CD4-positive, alpha-beta T cell treated with Interleukin-21 for 1 hour (primary cell): Measurements from ENCODE around the gene OR5D18.
"Not testable (repeated sequence)": the region's sequence is repeated elsewhere in the genome, so short reads cannot be mapped to it uniquely, and the experiment has no call there.

Experiments used
- DNase-seq: peaks from one replicate; pipeline ENCODE4 v3.0.0-alpha.2; 2020

Gene OR5D18

GRCh38 chr11:55819330-55819729 is at the start of gene OR5D18:
Gene OR5D18 (plus strand): TSS chr11:55819630. CDS start chr11:55819630, 0 bp downstream.
- DNase-seq: no peak

GRCh38 chr11:55773138-55773537 is 46.3 kb upstream of the OR5D18 start, which contains the start of gene OR5D13:
Gene OR5D13 (plus strand): TSS chr11:55773438. CDS start chr11:55773438, 0 bp downstream.
- no peak for DNase-seq

- no peak for DNase-seq
Observed at GRCh38 chr11:55791606-55792005, 27.8 kb upstream of the OR5D18 start.

- DNase-seq: no peak
Observed at GRCh38 chr11:55793321-55793720, 26.1 kb upstream of the OR5D18 start.

- DNase-seq: no peak
Observed at GRCh38 chr11:55795256-55795655, 24.2 kb upstream of the OR5D18 start, which contains the start of gene OR5D14. Gene OR5D14 (plus strand): TSS chr11:55795556. CDS start chr11:55795556, 0 bp downstream.

GRCh38 chr11:55806248-55806647 is 13.2 kb upstream of the OR5D18 start:
- DNase-seq: no peak

- DNase-seq: no peak
Observed at GRCh38 chr11:55811067-55811466, 8.4 kb upstream of the OR5D18 start, which contains the start of gene OR5L1. Gene OR5L1 (plus strand): TSS chr11:55811367. CDS start chr11:55811467, 100 bp downstream.

GRCh38 chr11:55826919-55827318 is 7.5 kb downstream of the OR5D18 start, which contains the start of gene OR5L2:
Gene OR5L2 (plus strand): TSS chr11:55827219. CDS start chr11:55827219, 0 bp downstream.
- DNase-seq: no peak

- no peak for DNase-seq
Observed at GRCh38 chr11:55838452-55838851, 19.0 kb downstream of the OR5D18 start, which contains the start of gene OR5D16. Gene OR5D16 (plus strand): TSS chr11:55838752. CDS start chr11:55838752, 0 bp downstream.

- no peak for DNase-seq
Observed at GRCh38 chr11:55847453-55847852, 28.0 kb downstream of the OR5D18 start.

- no peak for DNase-seq
Observed at GRCh38 chr11:55849037-55849436, 29.6 kb downstream of the OR5D18 start.

GRCh38 chr11:55852141-55852540 is 32.7 kb downstream of the OR5D18 start:
- DNase-seq: no peak

- DNase-seq: no peak
Observed at GRCh38 chr11:55854704-55855103, 35.3 kb downstream of the OR5D18 start.

GRCh38 chr11:55867354-55867753 is 47.9 kb downstream of the OR5D18 start:
- not testable (repeated sequence) for DNase-seq
